ENCODE measurements around the gene BLTP3B. TPM values are rescaled to one million over a fixed set of nuclear protein-coding genes. Genes with fewer than 3 reads are reported as not detected.
A peak's percentile ranks its signal among the peaks of the same experiment; 100 is the strongest.

Gene BLTP3B
- total RNA-seq, 1 donor from 2014 or later: 26.6 TPM

DNA sequence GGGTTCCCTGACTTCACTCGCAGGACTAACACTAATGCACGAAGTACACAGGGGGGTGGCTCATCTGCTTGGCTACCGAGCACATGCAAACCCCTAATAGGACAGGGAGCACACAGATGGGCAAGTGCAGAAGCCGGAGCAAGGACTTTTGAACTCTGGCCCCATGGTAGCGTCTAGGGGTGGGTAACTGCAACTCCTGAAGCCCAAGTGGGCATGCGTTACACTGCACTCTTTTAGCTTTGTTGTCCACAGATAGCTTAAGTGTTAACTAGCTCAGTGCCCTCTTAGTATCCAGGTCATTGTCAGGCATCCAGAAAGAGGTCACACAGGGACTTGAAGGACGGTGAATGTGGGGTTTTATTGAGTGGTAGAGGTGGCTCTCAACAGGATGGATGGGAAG is 3.0 kb upstream of the BLTP3B start:
- Histone ChIP-seq H3K9ac (ENCODE audit: low read depth in 1 of 3, low read length in 3 of 3) (no peak overlapping the region), H3K4me3 (ENCODE audit: low read length in 3 of 3) (no peak overlapping the region), H3K27me3 (ENCODE audit: control insufficient read depth in 3 of 3, insufficient read depth in 3 of 3, low read length in 3 of 3) (no peaks in the 10 kb centered on the region), H3K4me1 (ENCODE audit: control insufficient read depth in 3 of 3, insufficient read depth in 3 of 3, low read length in 3 of 3) (peaks cover 7 to 9% (median 9%) of the 10 kb centered on the region in 3 donors), H3K36me3 (ENCODE audit: control insufficient read depth in 3 of 3, insufficient read depth in 3 of 3, low read length in 3 of 3) (no peaks in the 10 kb centered on the region), H3K9me3 (ENCODE audit: control insufficient read depth in 3 of 3, low read length in 3 of 3) (no peaks in the 10 kb centered on the region), H3K27ac (ENCODE audit: low read depth, low read length) (no peak overlapping the region)

DNA sequence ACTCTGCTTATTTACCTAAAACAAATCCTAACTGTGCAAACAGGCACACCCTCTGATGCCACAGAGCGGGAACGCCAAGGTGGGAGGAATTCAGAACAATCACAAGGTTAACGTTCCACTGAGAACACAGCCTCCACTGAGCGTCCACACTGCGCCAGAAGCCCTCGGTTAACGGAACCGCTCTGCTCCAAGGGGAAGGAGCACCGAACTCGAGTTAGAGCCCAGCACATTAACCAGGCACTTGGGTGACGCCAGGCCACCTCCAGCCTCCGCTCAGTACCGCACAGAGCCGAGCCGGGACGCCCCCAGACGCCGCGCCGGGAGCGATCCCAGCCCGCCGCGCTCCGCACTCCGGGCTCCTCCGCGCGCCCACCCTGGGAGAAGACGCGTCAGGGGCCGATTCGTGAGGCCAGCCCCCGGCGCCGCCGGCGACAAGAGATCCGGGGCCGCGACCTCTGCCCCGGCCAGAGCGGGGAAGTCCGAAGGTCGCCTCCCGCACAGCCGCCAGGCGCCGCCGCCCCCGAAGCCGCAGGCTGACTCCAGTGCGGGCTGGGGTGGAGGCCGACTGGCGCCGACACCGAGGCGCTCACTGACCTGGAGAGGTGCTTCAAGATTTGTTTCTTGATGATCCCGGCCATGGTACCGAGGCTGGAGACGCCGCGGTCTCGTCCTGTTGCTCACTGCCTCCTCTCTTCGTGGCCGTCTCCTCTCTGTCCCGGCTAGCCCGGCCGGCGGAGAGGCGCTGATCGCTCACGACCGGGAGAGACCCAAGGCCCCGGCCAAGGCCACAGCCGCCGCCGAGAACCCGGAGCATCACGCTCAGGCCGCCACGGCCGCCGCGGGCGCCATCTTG is 450 bp downstream of the BLTP3B start:
- peaks cover 11 to 22% (median 15%) of the 10 kb centered on the region in 3 donors for H3K4me1 ChIP-seq (ENCODE audit: control insufficient read depth in 3 of 3, insufficient read depth in 3 of 3, low read length in 3 of 3)
- no peaks in the 10 kb centered on the region for H3K27me3 ChIP-seq (ENCODE audit: control insufficient read depth in 3 of 3, insufficient read depth in 3 of 3, low read length in 3 of 3)
- peak overlapping the region; percentile 97 for H3K27ac ChIP-seq (ENCODE audit: low read depth, low read length)
- H3K9me3 ChIP-seq (ENCODE audit: control insufficient read depth in 3 of 3, low read length in 3 of 3): no peaks in the 10 kb centered on the region
- peak overlapping the region; percentile 91 to 98 (median 95) for H3K9ac ChIP-seq (ENCODE audit: low read depth in 1 of 3, low read length in 3 of 3)
- no peaks in the 10 kb centered on the region for H3K36me3 ChIP-seq (ENCODE audit: control insufficient read depth in 3 of 3, insufficient read depth in 3 of 3, low read length in 3 of 3)
- peak overlapping the region; percentile 92 to 93 (median 93) for H3K4me3 ChIP-seq (ENCODE audit: low read length in 3 of 3)

DNA sequence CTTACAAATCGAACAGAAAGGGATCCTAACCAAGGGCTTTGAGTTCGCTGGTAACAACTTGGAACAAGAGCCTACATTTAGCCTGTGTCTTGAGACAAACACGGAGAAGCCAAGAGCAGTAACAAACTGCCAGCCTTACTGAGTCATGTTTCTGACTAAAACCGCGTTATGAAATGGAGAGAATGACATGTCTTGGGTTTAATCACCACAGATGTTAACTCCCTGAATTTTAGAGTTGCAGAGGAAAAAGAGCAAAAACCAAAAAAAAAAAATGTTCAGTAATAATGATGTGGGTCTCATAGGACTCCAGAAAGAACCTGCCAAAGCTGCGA is 1.0 kb downstream of the BLTP3B start:
- Histone ChIP-seq H3K9me3 (ENCODE audit: control insufficient read depth in 3 of 3, low read length in 3 of 3) (no peaks in the 10 kb centered on the region), H3K27me3 (ENCODE audit: control insufficient read depth in 3 of 3, insufficient read depth in 3 of 3, low read length in 3 of 3) (no peaks in the 10 kb centered on the region), H3K4me3 (ENCODE audit: low read length in 3 of 3) (peak overlapping the region; percentile 92 to 93 (median 93)), H3K27ac (ENCODE audit: low read depth, low read length) (peak overlapping the region; percentile 97), H3K36me3 (ENCODE audit: control insufficient read depth in 3 of 3, insufficient read depth in 3 of 3, low read length in 3 of 3) (no peaks in the 10 kb centered on the region), H3K9ac (ENCODE audit: low read depth in 1 of 3, low read length in 3 of 3) (peak overlapping the region; percentile 91 to 98 (median 95)), H3K4me1 (ENCODE audit: control insufficient read depth in 3 of 3, insufficient read depth in 3 of 3, low read length in 3 of 3) (peaks cover 11 to 22% (median 15%) of the 10 kb centered on the region in 3 donors)

DNA sequence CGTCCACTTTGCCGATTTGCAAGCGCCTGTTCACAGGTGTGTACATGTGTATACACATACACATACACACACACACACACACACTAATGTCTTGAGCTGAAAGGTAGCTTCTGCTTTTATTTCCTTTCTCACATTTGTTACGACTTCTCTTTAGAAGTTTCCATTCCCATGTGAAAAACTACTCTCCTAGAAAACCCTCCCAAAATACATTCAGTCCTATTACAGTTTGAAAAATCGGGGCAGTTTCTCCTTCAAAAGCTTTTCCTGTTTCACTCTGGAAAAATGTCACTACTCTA is 3.9 kb downstream of the BLTP3B start:
- Histone ChIP-seq H3K27me3 (ENCODE audit: control insufficient read depth in 3 of 3, insufficient read depth in 3 of 3, low read length in 3 of 3) (no peaks in the 10 kb centered on the region), H3K4me3 (ENCODE audit: low read length in 3 of 3) (peak overlapping the region in 1 of 3 donors; percentile 4), H3K36me3 (ENCODE audit: control insufficient read depth in 3 of 3, insufficient read depth in 3 of 3, low read length in 3 of 3) (no peaks in the 10 kb centered on the region), H3K4me1 (ENCODE audit: control insufficient read depth in 3 of 3, insufficient read depth in 3 of 3, low read length in 3 of 3) (peaks cover 11 to 25% (median 15%) of the 10 kb centered on the region in 3 donors), H3K9me3 (ENCODE audit: control insufficient read depth in 3 of 3, low read length in 3 of 3) (no peaks in the 10 kb centered on the region), H3K9ac (ENCODE audit: low read depth in 1 of 3, low read length in 3 of 3) (no peak overlapping the region), H3K27ac (ENCODE audit: low read depth, low read length) (no peak overlapping the region)

DNA sequence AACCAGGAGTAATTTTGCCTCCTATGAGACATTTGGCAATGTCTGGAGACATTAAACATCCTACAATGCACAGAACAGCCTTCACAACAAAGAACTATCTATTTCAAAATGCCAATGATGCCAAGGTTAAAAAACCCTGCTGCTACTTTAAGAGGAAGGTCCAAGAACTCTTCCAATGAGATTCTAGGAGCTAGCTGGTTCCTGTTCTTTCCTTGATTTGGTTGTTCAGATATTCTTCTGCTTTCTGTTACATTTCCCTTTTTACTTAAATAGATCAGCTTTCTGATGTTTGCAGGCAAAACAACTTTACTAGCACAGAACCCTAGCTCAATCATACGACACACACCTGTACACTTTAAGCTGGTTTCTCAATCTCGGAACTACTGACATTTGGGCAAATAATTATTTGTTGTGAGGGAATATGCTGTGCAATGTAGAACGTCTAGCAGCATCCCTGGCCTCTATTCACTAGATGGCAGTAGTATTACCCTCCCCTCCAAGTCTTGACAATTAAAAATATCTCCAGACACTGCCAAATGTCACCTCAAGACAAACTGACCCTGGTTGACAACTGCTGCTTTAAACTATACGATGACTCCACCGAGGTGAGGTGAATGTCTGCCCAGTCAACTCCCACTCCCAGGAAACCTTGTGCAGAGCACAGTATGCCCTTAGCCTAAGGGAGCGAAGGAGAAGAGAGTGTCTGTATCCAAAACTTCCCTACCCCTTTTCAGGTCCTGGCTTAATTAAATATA is 4.4 kb downstream of the BLTP3B start:
- Histone ChIP-seq H3K4me3 (ENCODE audit: low read length in 3 of 3) (peak overlapping the region in 1 of 3 donors; percentile 4), H3K4me1 (ENCODE audit: control insufficient read depth in 3 of 3, insufficient read depth in 3 of 3, low read length in 3 of 3) (peaks cover 11 to 25% (median 13%) of the 10 kb centered on the region in 3 donors), H3K9me3 (ENCODE audit: control insufficient read depth in 3 of 3, low read length in 3 of 3) (no peaks in the 10 kb centered on the region), H3K9ac (ENCODE audit: low read depth in 1 of 3, low read length in 3 of 3) (no peak overlapping the region), H3K36me3 (ENCODE audit: control insufficient read depth in 3 of 3, insufficient read depth in 3 of 3, low read length in 3 of 3) (no peaks in the 10 kb centered on the region), H3K27me3 (ENCODE audit: control insufficient read depth in 3 of 3, insufficient read depth in 3 of 3, low read length in 3 of 3) (no peaks in the 10 kb centered on the region), H3K27ac (ENCODE audit: low read depth, low read length) (no peak overlapping the region)

DNA sequence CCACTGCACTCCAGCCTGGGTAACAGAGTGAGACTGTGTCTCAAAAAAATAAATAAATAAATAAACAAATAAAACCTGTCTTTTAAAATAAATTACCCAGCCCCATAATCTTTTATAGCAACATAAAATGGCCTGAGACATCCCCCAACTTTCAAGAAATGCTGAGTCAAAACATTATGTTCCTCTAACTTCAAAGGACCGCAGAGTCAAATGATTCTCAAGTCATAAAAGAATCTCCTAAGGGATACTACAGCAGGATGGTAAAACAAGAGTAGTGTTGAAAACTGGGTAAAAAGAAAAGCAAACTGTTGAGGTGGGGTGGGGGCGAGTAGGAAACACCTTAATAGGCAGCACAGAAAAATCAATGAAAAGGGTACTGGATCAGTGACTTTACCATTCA is 9.5 kb downstream of the BLTP3B start:
- Histone ChIP-seq H3K4me3 (ENCODE audit: low read length in 3 of 3) (no peak overlapping the region), H3K36me3 (ENCODE audit: control insufficient read depth in 3 of 3, insufficient read depth in 3 of 3, low read length in 3 of 3) (no peaks in the 10 kb centered on the region), H3K27ac (ENCODE audit: low read depth, low read length) (no peak overlapping the region), H3K4me1 (ENCODE audit: control insufficient read depth in 3 of 3, insufficient read depth in 3 of 3, low read length in 3 of 3) (peaks cover 4 to 10% (median 5%) of the 10 kb centered on the region in 3 donors), H3K9me3 (ENCODE audit: control insufficient read depth in 3 of 3, low read length in 3 of 3) (no peaks in the 10 kb centered on the region), H3K9ac (ENCODE audit: low read depth in 1 of 3, low read length in 3 of 3) (no peak overlapping the region), H3K27me3 (ENCODE audit: control insufficient read depth in 3 of 3, insufficient read depth in 3 of 3, low read length in 3 of 3) (no peaks in the 10 kb centered on the region)

DNA sequence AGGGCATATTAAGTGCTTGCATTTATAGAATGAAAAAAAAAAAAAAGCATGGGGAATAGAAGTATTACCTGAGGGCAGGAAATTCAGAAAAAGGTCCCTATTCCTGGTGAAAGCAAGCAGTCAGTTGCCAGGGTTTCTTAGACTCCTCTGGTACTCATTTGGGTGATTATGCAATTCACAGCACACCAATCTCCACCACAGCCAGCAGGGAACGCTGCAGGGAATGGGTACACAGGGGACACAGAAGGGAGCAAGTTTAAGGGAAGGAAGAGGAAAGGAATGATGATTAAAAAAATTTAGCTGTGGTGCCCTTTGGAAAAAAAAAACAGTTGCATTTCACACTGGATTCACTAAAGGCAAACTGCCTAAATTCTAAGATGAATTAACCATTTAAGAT is 14.2 kb downstream of the BLTP3B start:
- no peak overlapping the region for H3K9ac ChIP-seq (ENCODE audit: low read depth in 1 of 3, low read length in 3 of 3)
- H3K4me1 ChIP-seq (ENCODE audit: control insufficient read depth in 3 of 3, insufficient read depth in 3 of 3, low read length in 3 of 3): peaks cover 7 to 13% (median 8%) of the 10 kb centered on the region in 3 donors
- no peak overlapping the region for H3K27ac ChIP-seq (ENCODE audit: low read depth, low read length)

DNA sequence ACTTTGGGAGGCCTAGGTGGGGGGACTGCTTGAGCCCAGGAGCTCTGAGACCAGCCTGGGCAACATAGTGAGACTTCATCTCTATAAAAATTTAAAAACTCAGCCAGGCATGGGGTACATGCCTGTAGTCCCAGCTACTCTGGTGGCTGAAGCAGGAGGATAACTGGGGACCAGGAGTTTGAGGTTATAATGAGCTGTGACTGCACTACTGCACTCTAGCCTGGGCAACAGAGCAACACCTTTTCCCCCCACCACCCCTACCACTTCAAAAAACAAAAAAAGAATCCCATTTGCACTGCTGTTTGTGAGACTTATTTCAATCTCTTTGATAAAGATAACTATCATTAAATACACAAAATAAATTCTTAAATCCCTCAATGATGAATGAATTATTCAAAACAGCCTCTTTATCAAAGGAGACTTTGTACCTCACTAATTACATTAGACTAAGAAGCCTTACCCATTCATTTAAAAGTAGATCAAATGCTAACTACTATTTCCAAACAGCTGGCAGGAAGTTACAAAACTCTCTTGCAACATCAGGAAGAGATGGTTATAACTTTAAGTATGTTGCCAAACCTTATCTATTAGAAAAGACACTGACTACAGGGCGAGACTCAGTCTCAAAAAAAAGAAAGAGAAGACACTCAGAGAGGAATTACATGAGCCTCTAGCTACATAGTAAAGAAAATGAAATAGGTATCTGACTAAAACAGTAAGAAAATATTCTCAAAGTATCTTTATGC is 14.7 kb downstream of the BLTP3B start:
- no peak overlapping the region for H3K27ac ChIP-seq (ENCODE audit: low read depth, low read length)
- no peaks in the 10 kb centered on the region for H3K36me3 ChIP-seq (ENCODE audit: control insufficient read depth in 3 of 3, insufficient read depth in 3 of 3, low read length in 3 of 3)
- peaks cover 7 to 13% (median 8%) of the 10 kb centered on the region in 3 donors for H3K4me1 ChIP-seq (ENCODE audit: control insufficient read depth in 3 of 3, insufficient read depth in 3 of 3, low read length in 3 of 3)
- peak overlapping the region in 1 of 3 donors; percentile 40 for H3K9ac ChIP-seq (ENCODE audit: low read depth in 1 of 3, low read length in 3 of 3)
- no peak overlapping the region for H3K4me3 ChIP-seq (ENCODE audit: low read length in 3 of 3)
- H3K9me3 ChIP-seq (ENCODE audit: control insufficient read depth in 3 of 3, low read length in 3 of 3): no peaks in the 10 kb centered on the region
- no peaks in the 10 kb centered on the region for H3K27me3 ChIP-seq (ENCODE audit: control insufficient read depth in 3 of 3, insufficient read depth in 3 of 3, low read length in 3 of 3)

More for the DNA sequence above, 14.2 kb downstream of the BLTP3B start:
- Histone ChIP-seq H3K27me3 (ENCODE audit: control insufficient read depth in 3 of 3, insufficient read depth in 3 of 3, low read length in 3 of 3) (no peaks in the 10 kb centered on the region), H3K4me3 (ENCODE audit: low read length in 3 of 3) (no peak overlapping the region), H3K9me3 (ENCODE audit: control insufficient read depth in 3 of 3, low read length in 3 of 3) (no peaks in the 10 kb centered on the region), H3K36me3 (ENCODE audit: control insufficient read depth in 3 of 3, insufficient read depth in 3 of 3, low read length in 3 of 3) (no peaks in the 10 kb centered on the region)

DNA sequence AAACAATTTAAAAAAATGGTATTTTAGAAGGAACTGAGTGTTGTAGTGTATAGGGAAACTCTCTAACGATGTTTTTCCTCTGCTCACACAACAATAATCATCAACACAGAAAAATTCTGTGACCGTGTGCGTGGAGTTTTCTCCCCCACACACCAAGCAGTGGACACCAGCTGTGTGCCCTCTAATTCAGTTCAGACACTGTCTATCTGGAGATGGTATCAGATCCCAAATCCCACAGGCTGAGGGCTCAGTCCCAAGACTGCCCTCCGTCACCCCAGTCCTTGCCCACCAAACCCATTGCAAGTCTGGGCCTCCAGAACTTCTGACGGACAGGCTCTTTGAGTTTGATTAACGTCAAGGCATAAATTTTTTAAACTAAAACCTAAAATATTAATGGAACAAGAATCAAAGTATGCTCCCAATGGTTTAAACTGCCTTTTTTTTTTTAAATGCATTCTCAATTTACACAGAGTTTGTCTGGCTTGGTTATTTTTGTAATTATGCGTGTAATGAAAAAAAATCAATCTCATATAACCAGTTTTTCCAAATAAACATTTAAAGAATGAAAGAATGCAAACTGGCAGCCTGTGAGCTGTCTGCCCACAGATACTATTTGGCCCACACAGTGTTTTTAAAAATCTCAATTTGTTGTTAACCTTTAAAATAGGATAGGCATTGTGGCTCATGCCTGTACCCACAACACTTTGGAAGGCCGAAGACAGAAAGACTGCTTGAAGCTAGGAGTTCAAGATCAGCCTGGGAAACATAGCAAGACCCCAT is 19.2 kb downstream of the BLTP3B start:
- no peak overlapping the region for H3K4me3 ChIP-seq (ENCODE audit: low read length in 3 of 3)

More for the DNA sequence above, 19.2 kb downstream of the BLTP3B start:
- H3K9ac ChIP-seq (ENCODE audit: low read depth in 1 of 3, low read length in 3 of 3): no peak overlapping the region
- no peaks in the 10 kb centered on the region for H3K9me3 ChIP-seq (ENCODE audit: control insufficient read depth in 3 of 3, low read length in 3 of 3)
- H3K27ac ChIP-seq (ENCODE audit: low read depth, low read length): no peak overlapping the region
- no peaks in the 10 kb centered on the region for H3K36me3 ChIP-seq (ENCODE audit: control insufficient read depth in 3 of 3, insufficient read depth in 3 of 3, low read length in 3 of 3)
- no peaks in the 10 kb centered on the region for H3K27me3 ChIP-seq (ENCODE audit: control insufficient read depth in 3 of 3, insufficient read depth in 3 of 3, low read length in 3 of 3)
- peaks cover 7 to 12% (median 8%) of the 10 kb centered on the region in 3 donors for H3K4me1 ChIP-seq (ENCODE audit: control insufficient read depth in 3 of 3, insufficient read depth in 3 of 3, low read length in 3 of 3)

Measured in skeletal muscle tissue (tissue), 4 donors.